ENCODE results near the gene MRPS18B.

- TF ChIP-seq, protein P1, sequence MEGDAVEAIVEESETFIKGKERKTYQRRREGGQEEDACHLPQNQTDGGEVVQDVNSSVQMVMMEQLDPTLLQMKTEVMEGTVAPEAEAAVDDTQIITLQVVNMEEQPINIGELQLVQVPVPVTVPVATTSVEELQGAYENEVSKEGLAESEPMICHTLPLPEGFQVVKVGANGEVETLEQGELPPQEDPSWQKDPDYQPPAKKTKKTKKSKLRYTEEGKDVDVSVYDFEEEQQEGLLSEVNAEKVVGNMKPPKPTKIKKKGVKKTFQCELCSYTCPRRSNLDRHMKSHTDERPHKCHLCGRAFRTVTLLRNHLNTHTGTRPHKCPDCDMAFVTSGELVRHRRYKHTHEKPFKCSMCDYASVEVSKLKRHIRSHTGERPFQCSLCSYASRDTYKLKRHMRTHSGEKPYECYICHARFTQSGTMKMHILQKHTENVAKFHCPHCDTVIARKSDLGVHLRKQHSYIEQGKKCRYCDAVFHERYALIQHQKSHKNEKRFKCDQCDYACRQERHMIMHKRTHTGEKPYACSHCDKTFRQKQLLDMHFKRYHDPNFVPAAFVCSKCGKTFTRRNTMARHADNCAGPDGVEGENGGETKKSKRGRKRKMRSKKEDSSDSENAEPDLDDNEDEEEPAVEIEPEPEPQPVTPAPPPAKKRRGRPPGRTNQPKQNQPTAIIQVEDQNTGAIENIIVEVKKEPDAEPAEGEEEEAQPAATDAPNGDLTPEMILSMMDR (IDR thresholded peaks at IDR 0.05) = no peak
- TF ChIP-seq ZFX (IDR thresholded peaks at IDR 0.05; ENCODE audit: borderline replicate concordance) = no peak
These were observed 2.3 kb upstream of the MRPS18B start for GRCh38 chr6:30615219-30615957.
